GM12873 (cell line): ENCODE data around the gene GPC4.

Experiments used
- CTCF ChIP-seq: IDR thresholded peaks from 2 replicates; pipeline ENCODE4 v1.5.1; 2012; ENCODE audit warnings: low read depth, mild to moderate bottlenecking, moderate library complexity, low read length, control low read depth; ENCODE audit not compliant: insufficient read depth; ENCODE audit errors: missing control alignments

GPC4 gene

GRCh38 chrX:133325422-133325821 is 89.9 kb downstream of the GPC4 start:
- TF ChIP-seq CTCF = no peak

- TF ChIP-seq CTCF = no peak
Measured at GRCh38 chrX:133323431-133323830, 91.9 kb downstream of the GPC4 start.

- no peak for TF ChIP-seq CTCF
Measured at GRCh38 chrX:133321451-133321850, 93.8 kb downstream of the GPC4 start.

GRCh38 chrX:133314281-133314680 is 101.0 kb downstream of the GPC4 start:
- TF ChIP-seq CTCF = no peak

GRCh38 chrX:133308499-133308897 is 106.8 kb downstream of the GPC4 start:
- TF ChIP-seq CTCF = no peak

GRCh38 chrX:133307637-133308498 is 107.4 kb downstream of the GPC4 start:
- TF ChIP-seq CTCF = no peak

GRCh38 chrX:133307094-133307493 is 108.2 kb downstream of the GPC4 start:
- no peak for TF ChIP-seq CTCF
